Measurements from ENCODE around the gene HSD11B1.

- TF ChIP-seq POLR2AphosphoS5 (IDR thresholded peaks at IDR 0.05; ENCODE audit: low read depth, low read length) (no peak), SIN3A (IDR thresholded peaks at IDR 0.05; ENCODE audit: borderline replicate concordance, insufficient read depth, low read length) (no peak)
These were observed 38.5 kb downstream of the HSD11B1 start for GRCh38 chr1:209743145-209743482.
